ENCODE measurements around the gene ZNF350. TPM values are rescaled to one million over a fixed set of nuclear protein-coding genes. Genes with fewer than 3 reads are reported as not detected.
"Not testable (repeated sequence)": the region's sequence is repeated elsewhere in the genome, so short reads cannot be mapped to it uniquely, and the experiment has no call there.

Gene ZNF350
- total RNA-seq, 1 experiment from 2014 or later = 7.3 TPM

DNA sequence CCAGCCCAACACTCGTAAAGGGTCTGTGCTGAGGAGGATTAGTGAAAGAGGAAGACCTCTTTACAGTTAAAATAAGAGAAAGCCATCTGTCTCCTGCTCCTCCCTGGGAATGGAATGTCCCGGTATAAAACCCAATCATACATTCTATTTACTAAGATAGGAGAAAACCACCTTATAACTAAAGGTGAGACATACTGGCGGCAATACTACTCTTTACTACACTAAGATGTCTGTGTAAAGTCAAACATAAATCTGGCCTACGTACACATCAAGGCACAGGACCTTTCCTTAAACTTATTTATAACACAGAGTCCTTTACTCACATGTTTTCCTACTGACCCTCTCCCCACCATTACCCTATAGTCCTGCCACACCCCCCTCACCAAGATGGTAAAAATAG lies 3.3 kb downstream of the ZNF350 start:
- Histone ChIP-seq H3K4me1 (no peaks in the 10 kb centered on the region), H3K27ac (no peak overlapping the region), H3K36me3 (no peaks in the 10 kb centered on the region), H3K4me3 (no peak overlapping the region), H3K9me3 (replicated peaks) (peaks cover 30% of the 10 kb centered on the region), H3K27me3 (no peaks in the 10 kb centered on the region)
- no peak for DNase-seq

DNA sequence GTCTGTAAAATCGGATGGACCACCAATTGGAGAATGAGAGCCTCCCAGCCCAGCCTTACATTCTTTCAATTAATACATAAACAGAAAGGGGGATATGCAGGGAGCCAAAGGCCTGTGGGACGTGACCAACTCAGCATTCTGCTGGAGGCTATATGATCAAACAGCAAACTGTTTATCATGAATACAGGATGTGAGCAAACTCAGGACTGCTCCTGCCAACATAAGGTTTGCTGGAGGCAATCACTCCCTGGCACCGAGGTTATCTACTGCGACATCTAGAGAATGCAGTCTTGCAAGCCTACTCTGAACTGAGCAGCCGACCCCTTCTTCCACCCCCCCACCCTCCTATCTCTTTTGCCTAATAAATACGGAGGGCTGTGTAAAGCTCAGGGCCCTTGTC lies 5.7 kb downstream of the ZNF350 start:
- H3K36me3 ChIP-seq, H3K4me1 ChIP-seq, DNase-seq, H3K27me3 ChIP-seq, H3K4me3 ChIP-seq, H3K27ac ChIP-seq: not testable (repeated sequence)
- H3K9me3 ChIP-seq (replicated peaks) = peaks cover 21% of the 10 kb centered on the region

DNA sequence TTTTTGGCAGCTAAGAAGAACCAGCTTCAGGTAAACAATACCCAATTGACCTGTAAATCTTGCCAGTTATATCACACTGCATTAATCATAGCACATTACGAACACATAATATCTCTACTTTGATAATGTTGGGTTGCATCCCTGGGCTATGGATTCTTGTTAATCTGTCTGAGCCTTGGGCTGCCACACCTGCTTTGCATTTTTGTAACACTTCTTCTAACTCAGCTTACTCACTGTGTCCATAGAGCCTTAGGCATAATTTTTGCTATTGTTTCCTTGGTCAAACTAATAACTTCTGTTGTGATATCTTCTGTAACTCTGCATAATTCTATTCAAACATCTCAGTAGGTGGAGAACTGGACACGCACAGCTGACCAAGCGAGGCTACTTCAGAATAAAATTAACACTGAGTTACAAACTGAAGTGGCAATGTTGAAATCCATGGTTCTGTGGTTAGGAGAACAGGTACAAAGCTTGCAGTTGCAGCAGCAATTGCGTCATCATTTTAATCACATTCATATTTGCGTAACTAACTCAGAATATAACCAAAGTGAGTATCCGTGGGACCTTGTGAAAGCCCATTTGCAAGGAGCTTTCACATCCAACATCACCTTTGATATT lies 6.4 kb downstream of the ZNF350 start:
- DNase-seq = no peak
- peaks cover 18% of the 10 kb centered on the region for H3K9me3 ChIP-seq (replicated peaks)
- no peak overlapping the region for H3K27ac ChIP-seq
- H3K4me3 ChIP-seq = no peak overlapping the region
- no peaks in the 10 kb centered on the region for H3K4me1 ChIP-seq
- H3K27me3 ChIP-seq = no peaks in the 10 kb centered on the region
- no peaks in the 10 kb centered on the region for H3K36me3 ChIP-seq

DNA sequence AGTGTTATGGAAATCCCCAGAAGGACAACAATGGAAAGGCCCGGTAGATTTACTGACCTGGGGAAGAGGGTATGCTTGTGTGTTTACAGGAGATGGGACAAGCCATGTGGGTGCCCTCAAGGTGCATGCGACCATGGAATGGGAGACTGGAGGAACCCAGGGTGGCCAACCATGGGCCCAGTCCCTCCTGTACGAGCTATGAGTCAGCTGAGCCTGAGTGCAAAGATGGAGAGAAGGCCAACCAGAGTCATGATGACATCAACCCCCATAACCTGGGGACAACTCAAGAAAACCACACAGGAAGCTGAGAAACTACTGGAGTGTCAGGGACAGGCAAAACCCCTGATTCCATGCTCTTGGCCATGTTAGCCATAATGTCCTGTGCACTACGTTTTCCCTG lies 7.8 kb downstream of the ZNF350 start:
- Histone ChIP-seq H3K36me3 (peaks cover 2% of the 10 kb centered on the region), H3K27ac (no peak overlapping the region), H3K27me3 (no peaks in the 10 kb centered on the region), H3K4me1 (no peaks in the 10 kb centered on the region), H3K9me3 (replicated peaks) (peaks cover 18% of the 10 kb centered on the region), H3K4me3 (no peak overlapping the region)
- DNase-seq = no peak

DNA sequence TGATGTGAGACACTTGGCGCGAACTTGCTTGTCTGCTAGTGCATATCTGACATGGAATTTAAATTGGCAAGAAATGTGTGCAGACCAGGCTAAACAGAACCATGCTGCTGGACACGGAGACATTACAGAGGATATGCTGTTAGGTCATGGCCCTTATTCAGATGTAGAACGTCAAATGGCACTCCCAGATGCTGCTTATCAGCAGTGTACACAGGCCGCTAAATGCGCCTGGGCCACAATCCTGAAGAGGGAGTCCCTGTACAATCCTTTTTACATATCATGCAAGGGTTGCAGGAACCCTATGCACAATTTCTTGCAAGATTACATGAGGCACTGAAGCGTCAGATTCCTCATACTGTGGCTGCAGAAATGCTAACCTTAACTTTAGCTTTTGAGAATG lies 9.3 kb downstream of the ZNF350 start:
- peaks cover 29% of the 10 kb centered on the region for H3K9me3 ChIP-seq (replicated peaks)
- no peak for DNase-seq
- no peak overlapping the region for H3K27ac ChIP-seq
- peaks cover 16% of the 10 kb centered on the region for H3K36me3 ChIP-seq
- H3K4me1 ChIP-seq = no peaks in the 10 kb centered on the region
- no peaks in the 10 kb centered on the region for H3K27me3 ChIP-seq
- H3K4me3 ChIP-seq = no peak overlapping the region

DNA sequence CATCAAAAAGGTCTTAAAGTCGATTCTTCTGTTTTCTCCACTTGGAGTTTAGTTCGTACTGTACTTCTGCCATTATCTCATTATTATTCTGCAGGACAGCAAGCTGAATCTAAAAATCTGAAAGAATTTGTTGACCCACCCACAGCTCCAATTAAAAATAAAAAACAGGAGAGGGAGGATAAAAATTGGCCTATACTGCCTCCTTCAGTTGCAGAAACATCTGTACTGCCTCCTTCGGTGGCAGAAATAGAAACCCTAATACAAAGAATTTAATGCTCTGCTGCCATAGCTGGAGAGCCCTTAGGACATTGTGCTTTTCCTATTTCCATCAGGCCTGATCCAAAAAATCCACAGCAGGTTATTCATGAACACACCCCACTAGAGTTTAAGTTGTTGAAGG lies 9.8 kb downstream of the ZNF350 start:
- no peak for DNase-seq

DNA sequence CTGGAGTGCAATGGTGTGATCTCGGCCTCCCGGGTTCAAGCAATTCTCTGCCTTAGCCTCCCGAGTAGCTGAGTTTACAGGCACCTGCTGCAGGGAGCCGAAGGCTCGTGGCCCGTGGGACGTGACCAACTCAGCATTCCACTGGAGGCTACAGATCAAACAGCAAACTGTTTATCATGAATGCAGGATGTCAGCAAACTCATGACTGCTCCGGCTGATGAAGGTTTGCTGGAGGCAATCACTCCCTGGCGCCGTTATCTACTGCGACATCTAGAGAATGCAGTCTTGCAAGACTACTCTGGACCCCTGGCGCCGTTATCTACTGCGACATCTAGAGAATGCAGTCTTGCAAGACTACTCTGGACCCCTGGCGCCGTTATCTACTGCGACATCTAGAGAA lies 10.9 kb downstream of the ZNF350 start:
- not testable (repeated sequence) for H3K4me1 ChIP-seq, H3K27ac ChIP-seq, H3K27me3 ChIP-seq, H3K4me3 ChIP-seq, DNase-seq
- H3K9me3 ChIP-seq (replicated peaks) = peaks cover 43% of the 10 kb centered on the region
- peaks cover 29% of the 10 kb centered on the region for H3K36me3 ChIP-seq

More for the DNA sequence above, 9.8 kb downstream of the ZNF350 start:
- Histone ChIP-seq H3K4me3 (no peak overlapping the region), H3K27me3 (no peaks in the 10 kb centered on the region), H3K27ac (no peak overlapping the region), H3K36me3 (peaks cover 19% of the 10 kb centered on the region), H3K4me1 (no peaks in the 10 kb centered on the region), H3K9me3 (replicated peaks) (peaks cover 34% of the 10 kb centered on the region)

DNA sequence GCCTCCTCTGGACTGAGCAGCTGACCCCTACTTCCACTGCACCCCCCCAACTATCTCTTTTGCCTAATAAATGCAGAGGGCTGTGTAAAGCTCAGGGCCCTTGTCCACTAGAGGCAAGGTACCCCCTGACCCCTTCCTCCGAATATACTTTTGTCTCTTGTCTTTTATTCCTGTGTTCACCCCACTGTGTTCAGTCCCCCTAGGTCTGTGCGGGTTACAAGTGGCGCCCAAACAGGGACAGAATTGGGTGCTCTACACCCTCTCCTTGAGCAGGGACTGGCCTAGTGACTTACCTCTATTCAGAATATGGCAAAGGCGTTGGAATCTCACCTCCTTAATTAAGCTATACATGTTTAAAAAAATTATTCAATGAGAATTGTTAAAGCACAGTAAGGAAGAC lies 15.0 kb downstream of the ZNF350 start:
- Histone ChIP-seq H3K27me3 (no peaks in the 10 kb centered on the region), H3K9me3 (replicated peaks) (peaks cover 37% of the 10 kb centered on the region), H3K4me3 (no peak overlapping the region), H3K27ac (no peak overlapping the region), H3K36me3 (peaks cover 54% of the 10 kb centered on the region), H3K4me1 (no peaks in the 10 kb centered on the region)
- DNase-seq = peak; percentile 41 to 42

DNA sequence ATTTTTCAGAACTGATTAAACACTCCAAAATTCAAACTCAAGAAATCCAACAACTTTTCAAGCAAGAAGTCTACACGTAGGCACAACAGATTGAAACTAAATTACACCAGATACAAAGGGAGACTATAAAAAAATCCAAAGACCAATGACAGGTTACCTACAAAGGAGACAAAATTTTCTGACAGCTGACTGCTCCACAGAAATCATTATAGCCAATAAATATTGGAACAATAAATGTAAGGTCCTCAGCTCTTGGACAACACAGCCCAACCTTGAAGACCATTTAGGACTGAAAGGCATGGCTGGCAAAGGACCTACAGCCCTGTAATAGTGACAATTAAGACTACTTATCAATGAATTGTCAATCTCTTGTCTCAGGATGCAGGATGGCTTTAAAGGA lies 15.9 kb downstream of the ZNF350 start:
- Histone ChIP-seq H3K27me3 (no peaks in the 10 kb centered on the region), H3K4me1 (no peaks in the 10 kb centered on the region), H3K9me3 (replicated peaks) (peaks cover 40% of the 10 kb centered on the region), H3K4me3 (no peak overlapping the region), H3K36me3 (peaks cover 62% of the 10 kb centered on the region), H3K27ac (no peak overlapping the region)
- no peak for DNase-seq

DNA sequence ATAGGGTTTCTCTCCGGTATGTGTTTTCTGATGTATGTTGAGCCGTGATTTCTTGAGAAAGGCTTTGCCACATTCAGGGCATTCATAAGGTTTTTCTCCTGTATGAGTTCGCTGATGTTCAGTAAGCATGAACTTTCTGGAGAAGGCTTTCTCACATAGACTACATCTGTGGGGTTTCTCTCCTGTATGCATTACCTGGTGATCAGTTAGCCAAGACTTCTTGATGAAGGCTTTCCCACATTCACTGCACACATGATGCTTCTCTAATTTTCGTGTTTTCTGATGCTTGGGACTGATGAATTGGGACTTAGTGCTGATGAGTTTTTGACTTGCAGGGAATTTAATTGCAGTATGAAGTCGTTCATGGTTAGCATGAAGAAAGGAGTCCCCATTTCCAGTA lies 21.1 kb downstream of the ZNF350 start:
- Histone ChIP-seq H3K36me3 (peaks cover 52% of the 10 kb centered on the region), H3K27me3 (no peaks in the 10 kb centered on the region), H3K4me1 (no peaks in the 10 kb centered on the region), H3K4me3 (no peak overlapping the region), H3K9me3 (replicated peaks) (peaks cover 11% of the 10 kb centered on the region), H3K27ac (no peak overlapping the region)
- no peak for DNase-seq

DNA sequence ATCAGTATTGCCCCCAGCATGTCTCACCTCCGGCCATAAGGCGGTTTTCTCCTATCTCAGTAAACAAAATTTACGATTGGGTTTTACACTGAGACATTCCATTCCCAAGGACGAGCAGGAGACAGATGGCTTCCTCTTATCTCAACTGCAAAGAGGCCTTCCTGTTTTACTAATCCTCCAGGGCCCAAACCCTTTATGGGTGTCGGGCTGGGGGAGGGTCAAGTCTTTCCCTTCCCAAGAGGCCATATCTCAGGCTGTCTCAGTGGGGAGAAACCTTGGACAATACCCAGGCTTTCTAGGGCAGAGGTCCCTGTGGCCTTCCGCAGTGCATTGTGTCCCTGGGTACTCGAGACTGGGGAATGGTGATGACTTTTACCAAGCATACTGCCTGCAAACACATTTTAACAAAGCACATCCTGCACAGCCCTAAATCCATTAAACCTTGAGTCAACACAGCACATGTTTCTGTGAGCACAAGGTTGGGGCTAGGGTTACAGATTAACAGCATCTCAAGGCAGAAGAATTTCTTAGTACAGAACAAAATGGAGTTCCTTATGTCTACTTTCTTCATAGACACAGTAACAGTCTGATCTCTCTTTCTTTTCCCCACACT lies 25.9 kb downstream of the ZNF350 start:
- H3K4me1 ChIP-seq; H3K9me3 ChIP-seq (replicated peaks); H3K27ac ChIP-seq; DNase-seq; H3K27me3 ChIP-seq; H3K4me3 ChIP-seq: not testable (repeated sequence)
- H3K36me3 ChIP-seq = peaks cover 21% of the 10 kb centered on the region

DNA sequence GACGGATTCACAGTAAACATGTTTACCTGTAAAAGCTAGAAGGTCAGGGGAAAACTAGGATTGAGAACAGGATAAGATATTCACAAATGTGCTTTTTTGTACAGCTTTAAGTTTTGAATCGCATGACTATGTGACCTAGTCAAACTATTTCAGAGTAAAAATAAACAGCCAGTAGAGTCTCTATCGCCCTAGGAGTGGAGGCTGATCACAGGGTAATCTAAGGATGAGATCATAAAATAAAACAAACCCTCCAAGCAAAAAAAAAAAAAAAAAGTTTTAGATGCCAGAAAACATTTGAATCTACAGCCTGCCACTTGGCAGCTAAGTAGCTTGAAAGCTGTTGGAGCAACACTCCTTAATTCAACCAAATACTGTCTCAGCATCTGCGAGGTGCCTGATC lies 26.8 kb downstream of the ZNF350 start:
- DNase-seq = no peak
- Histone ChIP-seq H3K4me1 (no peaks in the 10 kb centered on the region), H3K27me3 (no peaks in the 10 kb centered on the region), H3K27ac (no peak overlapping the region), H3K4me3 (no peak overlapping the region), H3K36me3 (peaks cover 11% of the 10 kb centered on the region), H3K9me3 (replicated peaks) (no peaks in the 10 kb centered on the region)

DNA sequence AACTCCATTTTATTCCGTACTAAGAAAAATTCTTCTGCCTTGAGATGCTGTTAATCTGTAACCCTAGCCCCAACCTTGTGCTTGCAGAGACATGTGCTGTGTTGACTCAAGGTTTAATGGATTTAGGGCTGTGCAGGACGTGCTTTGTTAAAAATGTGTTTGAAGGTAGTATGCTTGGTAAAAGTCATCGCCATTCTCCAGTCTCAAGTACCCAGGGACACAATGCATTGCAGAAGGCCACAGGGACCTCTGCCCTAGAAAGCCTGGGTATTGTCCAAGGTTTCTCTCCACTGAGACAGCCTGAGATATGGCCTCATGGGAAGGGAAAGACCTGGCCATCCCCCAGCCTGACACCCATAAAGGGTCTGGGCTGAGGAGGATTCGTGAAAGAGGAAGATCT lies 28.8 kb downstream of the ZNF350 start:
- H3K4me1 ChIP-seq; H3K36me3 ChIP-seq; DNase-seq; H3K4me3 ChIP-seq; H3K9me3 ChIP-seq (replicated peaks); H3K27ac ChIP-seq; H3K27me3 ChIP-seq: not testable (repeated sequence)

DNA sequence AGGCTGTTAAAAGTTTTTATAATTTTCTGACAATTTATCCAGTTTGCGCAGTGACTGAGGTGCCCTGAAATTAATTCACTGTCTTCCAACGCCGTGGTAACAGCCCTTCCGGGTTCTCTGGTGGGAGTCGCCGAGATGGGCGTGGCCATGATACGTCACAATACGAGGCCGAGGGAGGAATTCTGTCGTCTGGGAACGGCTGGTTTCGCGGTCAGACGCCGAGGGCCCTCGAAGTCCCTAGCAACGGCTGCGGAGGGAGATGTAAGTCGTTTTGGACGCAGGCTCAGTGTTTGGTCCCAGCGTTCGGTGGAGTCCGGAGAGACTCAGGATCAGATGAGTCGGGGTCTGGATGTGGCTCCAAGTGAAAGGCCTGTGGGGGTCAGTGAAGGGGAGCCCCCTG lies 37.7 kb downstream of the ZNF350 start:
- Histone ChIP-seq H3K4me3 (no peak overlapping the region), H3K27me3 (no peaks in the 10 kb centered on the region), H3K36me3 (peaks cover 19% of the 10 kb centered on the region), H3K9me3 (replicated peaks) (peaks cover 25% of the 10 kb centered on the region), H3K4me1 (no peaks in the 10 kb centered on the region), H3K27ac (no peak overlapping the region)
- no peak for DNase-seq

DNA sequence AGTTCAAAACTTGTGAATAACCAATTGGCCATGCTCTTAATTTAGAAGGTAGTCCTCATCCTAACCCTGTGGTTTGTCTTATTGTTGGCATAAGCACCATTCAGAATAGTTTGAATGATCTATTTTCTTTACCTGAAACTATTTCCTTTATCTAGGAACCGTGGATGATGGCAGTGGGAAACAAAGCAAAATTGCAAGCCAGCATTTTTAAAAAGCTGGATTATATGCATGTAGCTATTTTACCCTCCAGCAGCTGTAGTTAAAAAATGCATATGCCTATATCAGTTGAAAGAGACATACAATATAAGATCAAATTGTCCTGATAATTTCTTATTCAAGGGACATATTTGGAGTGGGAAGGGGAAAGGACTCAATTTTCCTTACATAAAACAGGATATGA lies 40.0 kb downstream of the ZNF350 start:
- H3K9me3 ChIP-seq (replicated peaks) = peaks cover 33% of the 10 kb centered on the region

More for the DNA sequence above, 40.0 kb downstream of the ZNF350 start:
- H3K4me1 ChIP-seq = no peaks in the 10 kb centered on the region
- no peak for DNase-seq
- H3K4me3 ChIP-seq = no peak overlapping the region
- H3K36me3 ChIP-seq = peaks cover 39% of the 10 kb centered on the region
- H3K27me3 ChIP-seq = no peaks in the 10 kb centered on the region
- H3K27ac ChIP-seq = no peak overlapping the region

Data from SJCRH30 (cell line).